Loucy (cell line): Measurements from ENCODE around the gene NMB.

Experiments
- H2AFZ ChIP-seq: fragments of 200-600 bp; sonication (generic); 2 replicates; pipeline ENCODE4 v1.6.0; 2016; ENCODE audit warnings: antibody characterized with exemption, mild to moderate bottlenecking, low read length, moderate library complexity
- H3F3A ChIP-seq: fragments of 200-600 bp; 2 replicates; pipeline ENCODE4 v1.6.0; 2016; ENCODE audit warnings: antibody characterized with exemption, low read depth, mild to moderate bottlenecking
- H3K27me3 ChIP-seq: fragments of 200-600 bp; sonication (generic); 2 replicates; pipeline ENCODE4 v1.6.1; 2014; ENCODE audit warnings: low read length, mild to moderate bottlenecking; ENCODE audit not compliant: insufficient read depth, poor library complexity, severe bottlenecking
- H3K36me3 ChIP-seq: fragments of 200-600 bp; sonication (generic); 2 replicates; pipeline ENCODE4 v1.6.1; 2016; ENCODE audit warnings: low read length; ENCODE audit not compliant: insufficient read depth
- H3K4me1 ChIP-seq: fragments of 200-600 bp; sonication (generic); 2 replicates; pipeline ENCODE4 v1.5.1; 2014; ENCODE audit warnings: low read length, mild to moderate bottlenecking; ENCODE audit not compliant: insufficient read depth, poor library complexity, severe bottlenecking
- H3K4me2 ChIP-seq: fragments of 200-600 bp; sonication (generic); 2 replicates; pipeline ENCODE4 v1.6.0; 2014; ENCODE audit warnings: antibody characterized with exemption, low read length, low read depth, mild to moderate bottlenecking; ENCODE audit not compliant: poor library complexity, severe bottlenecking
- H3K4me3 ChIP-seq: fragments of 200-600 bp; sonication (generic); 2 replicates; pipeline ENCODE4 v1.5.1; 2014; ENCODE audit warnings: low read length, mild to moderate bottlenecking, mixed read lengths; ENCODE audit not compliant: poor library complexity, severe bottlenecking
- H3K79me2 ChIP-seq: fragments of 200-600 bp; sonication (generic); 2 replicates; pipeline ENCODE4 v1.6.1; 2014; ENCODE audit warnings: low read length; ENCODE audit not compliant: insufficient read depth
- H3K9ac ChIP-seq: fragments of 200-600 bp; sonication (generic); 2 replicates; pipeline ENCODE4 v1.6.0; 2014; ENCODE audit warnings: mild to moderate bottlenecking, low read depth, low read length, moderate library complexity; ENCODE audit not compliant: poor library complexity, severe bottlenecking
- H3K9me2 ChIP-seq: fragments of 200-600 bp; sonication (generic); replicated peaks from 2 replicates; pipeline ENCODE4 v1.6.1; 2016; ENCODE audit warnings: low read depth, low read length, mixed read lengths
- H3K9me3 ChIP-seq: fragments of 200-600 bp; sonication (generic); 2 replicates; pipeline ENCODE4 v1.6.1; 2014; ENCODE audit warnings: mild to moderate bottlenecking, antibody characterized with exemption, low read length, low read depth; ENCODE audit not compliant: insufficient read depth
- H4K20me1 ChIP-seq: fragments of 200-600 bp; sonication (generic); 2 replicates; pipeline ENCODE4 v1.6.0; 2014; ENCODE audit warnings: antibody characterized with exemption, low read length, mild to moderate bottlenecking; ENCODE audit not compliant: insufficient read depth, poor library complexity, severe bottlenecking
- EZH2phosphoT487 ChIP-seq: fragments of 200-600 bp; IDR thresholded peaks from 2 replicates; pipeline ENCODE4 v1.6.1; 2018; ENCODE audit warnings: antibody characterized with exemption, mild to moderate bottlenecking, moderate library complexity, borderline replicate concordance
- TF ChIP-seq, protein P1 (sequence below): fragments of 200-600 bp; sonication (generic); conservative IDR thresholded peaks from 2 replicates; pipeline ENCODE4 v1.5.1; 2014; ENCODE audit warnings: mild to moderate bottlenecking, antibody characterized with exemption, low read length

NMB gene

DNA sequence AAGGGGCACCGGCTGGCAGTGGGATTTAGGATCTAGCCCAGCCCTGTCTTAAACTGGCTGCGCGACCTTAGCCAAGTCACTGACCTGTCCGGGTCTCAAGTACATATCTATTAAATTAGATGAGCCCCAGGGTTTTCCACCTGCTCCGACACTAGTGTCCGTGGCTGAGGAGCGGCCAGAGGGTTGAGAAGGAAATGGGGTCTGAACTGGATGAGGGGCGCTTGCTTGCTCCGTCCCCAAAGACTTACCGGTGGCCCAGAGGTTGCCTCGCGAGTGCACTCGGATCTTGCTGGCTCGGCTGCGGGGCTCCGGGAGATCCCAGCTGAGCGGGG, 285 bp downstream of the NMB start:
- Histone ChIP-seq H3K9ac (peak overlapping the region; percentile 48), H3K79me2 (peaks cover 12% of the 10 kb centered on the region), H3K9me2 (no peaks in the 10 kb centered on the region), H3K4me3 (peak overlapping the region; percentile 65), H3K4me2 (peak overlapping the region; percentile 70), H3K36me3 (no peaks in the 10 kb centered on the region), H3F3A (no peaks in the 10 kb centered on the region), H4K20me1 (no peaks in the 10 kb centered on the region), H3K4me1 (peaks cover 22% of the 10 kb centered on the region), H3K9me3 (no peaks in the 10 kb centered on the region), H3K27me3 (no peaks in the 10 kb centered on the region), H2AFZ (peak overlapping the region; percentile 53; the same call in 1 of the 2 replicates)
- no peak for TF ChIP-seq EZH2phosphoT487
- TF ChIP-seq, protein P1, sequence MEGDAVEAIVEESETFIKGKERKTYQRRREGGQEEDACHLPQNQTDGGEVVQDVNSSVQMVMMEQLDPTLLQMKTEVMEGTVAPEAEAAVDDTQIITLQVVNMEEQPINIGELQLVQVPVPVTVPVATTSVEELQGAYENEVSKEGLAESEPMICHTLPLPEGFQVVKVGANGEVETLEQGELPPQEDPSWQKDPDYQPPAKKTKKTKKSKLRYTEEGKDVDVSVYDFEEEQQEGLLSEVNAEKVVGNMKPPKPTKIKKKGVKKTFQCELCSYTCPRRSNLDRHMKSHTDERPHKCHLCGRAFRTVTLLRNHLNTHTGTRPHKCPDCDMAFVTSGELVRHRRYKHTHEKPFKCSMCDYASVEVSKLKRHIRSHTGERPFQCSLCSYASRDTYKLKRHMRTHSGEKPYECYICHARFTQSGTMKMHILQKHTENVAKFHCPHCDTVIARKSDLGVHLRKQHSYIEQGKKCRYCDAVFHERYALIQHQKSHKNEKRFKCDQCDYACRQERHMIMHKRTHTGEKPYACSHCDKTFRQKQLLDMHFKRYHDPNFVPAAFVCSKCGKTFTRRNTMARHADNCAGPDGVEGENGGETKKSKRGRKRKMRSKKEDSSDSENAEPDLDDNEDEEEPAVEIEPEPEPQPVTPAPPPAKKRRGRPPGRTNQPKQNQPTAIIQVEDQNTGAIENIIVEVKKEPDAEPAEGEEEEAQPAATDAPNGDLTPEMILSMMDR = no peak

DNA sequence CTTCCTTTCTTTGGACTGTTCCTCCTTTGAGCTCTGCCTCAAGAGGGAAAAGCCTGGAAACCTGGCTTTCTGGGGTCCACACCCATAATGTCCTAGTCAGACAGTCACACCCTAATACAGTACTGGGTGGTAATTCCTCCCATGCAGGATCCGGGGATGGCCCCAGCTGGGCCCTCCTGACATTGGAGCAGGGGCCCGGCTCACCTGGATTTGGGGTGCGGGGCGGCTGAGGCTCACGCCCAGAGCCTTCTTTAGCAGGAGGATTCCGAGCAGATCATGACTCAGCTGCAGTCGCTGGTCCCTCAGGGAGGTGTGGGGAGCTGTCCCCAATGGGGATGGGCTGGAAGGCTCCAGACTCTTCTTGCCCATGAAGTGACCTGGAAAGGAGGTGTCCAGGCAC, 1.0 kb downstream of the NMB start:
- H4K20me1 ChIP-seq = no peaks in the 10 kb centered on the region
- H3K9me2 ChIP-seq = no peaks in the 10 kb centered on the region
- TF ChIP-seq EZH2phosphoT487 = no peak
- TF ChIP-seq, protein P1 = no peak
- H3K79me2 ChIP-seq = peaks cover 19% of the 10 kb centered on the region
- H3K9ac ChIP-seq = no peak overlapping the region
- H3K4me3 ChIP-seq = no peak overlapping the region
- peaks cover 26% of the 10 kb centered on the region for H3K4me1 ChIP-seq
- H3F3A ChIP-seq = no peaks in the 10 kb centered on the region
- H3K4me2 ChIP-seq = no peak overlapping the region
- no peaks in the 10 kb centered on the region for H3K9me3 ChIP-seq
- no peak overlapping the region for H2AFZ ChIP-seq
- no peaks in the 10 kb centered on the region for H3K36me3 ChIP-seq
- H3K27me3 ChIP-seq = no peaks in the 10 kb centered on the region

DNA sequence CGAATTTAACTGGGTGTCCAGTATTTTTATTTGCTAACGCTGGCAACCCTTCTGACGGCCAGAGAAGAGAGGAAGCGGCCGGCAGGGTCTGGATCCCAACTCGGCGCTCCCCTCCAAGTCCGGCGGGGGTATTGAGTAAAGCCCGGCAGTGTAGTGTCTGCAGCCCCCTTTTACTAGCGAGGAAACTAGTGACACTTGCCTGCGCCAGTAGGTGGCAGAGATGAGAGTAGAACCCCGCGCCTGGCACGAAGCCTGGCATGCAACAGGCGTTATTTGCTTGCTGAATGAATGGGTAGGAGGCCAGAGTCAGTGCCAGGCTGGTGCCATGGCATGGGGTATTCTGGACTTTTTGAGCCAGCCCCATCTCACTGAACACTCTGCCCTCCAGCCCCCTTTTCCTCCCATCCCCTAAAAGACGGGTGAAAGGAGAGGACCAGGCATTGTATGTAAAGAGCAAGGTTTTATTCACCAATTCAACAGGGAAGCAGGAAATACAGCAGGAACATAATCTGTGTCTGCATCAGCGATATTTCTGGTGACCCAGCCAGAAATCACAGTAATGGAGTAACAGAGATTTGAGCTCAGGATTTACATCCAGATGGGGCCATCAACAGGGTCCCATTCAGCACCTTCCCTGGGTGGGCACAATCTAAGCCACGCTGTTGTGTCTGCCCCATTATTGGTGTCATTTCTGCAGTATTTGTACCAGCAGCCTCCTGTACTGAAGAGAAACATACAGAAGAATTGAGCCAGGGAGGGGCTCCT, 3.1 kb downstream of the NMB start:
- H2AFZ ChIP-seq = peak overlapping the region; percentile 97
- H3K79me2 ChIP-seq = peaks cover 19% of the 10 kb centered on the region
- H3K27me3 ChIP-seq = no peaks in the 10 kb centered on the region
- H3K9me2 ChIP-seq = no peaks in the 10 kb centered on the region
- H3K4me1 ChIP-seq = peaks cover 26% of the 10 kb centered on the region
- no peak for TF ChIP-seq EZH2phosphoT487
- TF ChIP-seq, protein P1 = peak; percentile 79
- peak overlapping the region; percentile 85 for H3K4me3 ChIP-seq
- no peaks in the 10 kb centered on the region for H4K20me1 ChIP-seq
- H3K36me3 ChIP-seq = no peaks in the 10 kb centered on the region; the same call in 1 of the 2 replicates
- H3K9ac ChIP-seq = peak overlapping the region; percentile 91
- no peaks in the 10 kb centered on the region for H3F3A ChIP-seq
- H3K4me2 ChIP-seq = peak overlapping the region; percentile 88
- no peaks in the 10 kb centered on the region for H3K9me3 ChIP-seq
